Ectodermal cell (in vitro differentiated cells): ENCODE data around the gene ASPRV1.

ENCODE experiments used
- H3K27ac ChIP-seq: 2 replicates; pipeline ENCODE4 v1.7.0; 2013; ENCODE audit warnings: mild to moderate bottlenecking, low read depth, low read length; ENCODE audit not compliant: insufficient read depth, poor library complexity, severe bottlenecking
- H3K27me3 ChIP-seq: 2 replicates; pipeline ENCODE4 v1.7.0; 2013; ENCODE audit warnings: mild to moderate bottlenecking, low read length; ENCODE audit not compliant: insufficient read depth, control insufficient read depth, poor library complexity, severe bottlenecking
- H3K36me3 ChIP-seq: one replicate; pipeline ENCODE4 v1.7.0; 2013; ENCODE audit warnings: low read length; ENCODE audit not compliant: control insufficient read depth, insufficient read depth
- H3K4me1 ChIP-seq: one replicate; pipeline ENCODE4 v1.7.0; 2013; ENCODE audit warnings: low read length; ENCODE audit not compliant: control insufficient read depth, insufficient read depth
- H3K4me3 ChIP-seq: 2 replicates; pipeline ENCODE4 v1.7.0; 2013; ENCODE audit warnings: low read depth, low read length, control low read depth; ENCODE audit not compliant: insufficient read depth
- H3K9me3 ChIP-seq: 2 replicates; pipeline ENCODE4 v1.7.0; 2013; ENCODE audit warnings: mild to moderate bottlenecking, low read length, moderate library complexity; ENCODE audit not compliant: control insufficient read depth
- WGBS, 2 experiments: methylation state at CpG; one replicate each; pipeline ENCODE4 v1.1.7; 2013; ENCODE audit warnings: missing lambda C conversion rate in 2 of 2; 5-methylcytosine and 5-hydroxymethylcytosine counted together

Gene ASPRV1

GRCh38 chr2:69975853-69976462 is 14.5 kb upstream of the ASPRV1 start:
- no peak overlapping the region for H3K27ac ChIP-seq
- no peaks in the 10 kb centered on the region for H3K9me3 ChIP-seq
- H3K4me3 ChIP-seq: no peak overlapping the region
- no peaks in the 10 kb centered on the region for H3K36me3 ChIP-seq
- WGBS, 2 experiments: 92 to 94% methylated on average over 13 of the region's 13 CpGs
- H3K4me1 ChIP-seq: no peaks in the 10 kb centered on the region
- H3K27me3 ChIP-seq: no peaks in the 10 kb centered on the region

- Histone ChIP-seq H3K27me3 (no peaks in the 10 kb centered on the region), H3K27ac (no peak overlapping the region), H3K36me3 (no peaks in the 10 kb centered on the region), H3K4me3 (no peak overlapping the region), H3K4me1 (no peaks in the 10 kb centered on the region), H3K9me3 (no peaks in the 10 kb centered on the region)
- 85% methylated on average over 12 of the region's 12 CpGs for WGBS, 2 experiments
These were observed 13.9 kb upstream of the ASPRV1 start for GRCh38 chr2:69975136-69975852.

GRCh38 chr2:69973335-69973735 is 11.9 kb upstream of the ASPRV1 start:
- Histone ChIP-seq H3K27ac (no peak overlapping the region), H3K27me3 (no peaks in the 10 kb centered on the region), H3K4me3 (no peak overlapping the region), H3K4me1 (no peaks in the 10 kb centered on the region), H3K9me3 (no peaks in the 10 kb centered on the region), H3K36me3 (no peaks in the 10 kb centered on the region)
- WGBS, 2 experiments: 92 to 98% methylated on average over 4 of the region's 4 CpGs

- 96 to 100% methylated on average over 1 of the region's 1 CpG for WGBS, 2 experiments
These were observed 11.4 kb upstream of the ASPRV1 start for GRCh38 chr2:69972822-69973221.

GRCh38 chr2:69969991-69970390 is 8.6 kb upstream of the ASPRV1 start:
- WGBS, 2 experiments: 87 to 88% methylated on average over 4 of the region's 4 CpGs
- H3K36me3 ChIP-seq: no peaks in the 10 kb centered on the region
- H3K4me1 ChIP-seq: no peaks in the 10 kb centered on the region
- H3K27me3 ChIP-seq: no peaks in the 10 kb centered on the region
- no peak overlapping the region for H3K4me3 ChIP-seq
- H3K27ac ChIP-seq: no peak overlapping the region
- no peaks in the 10 kb centered on the region for H3K9me3 ChIP-seq

More at GRCh38 chr2:69972822-69973221, 11.4 kb upstream of the ASPRV1 start:
- no peaks in the 10 kb centered on the region for H3K9me3 ChIP-seq
- no peaks in the 10 kb centered on the region for H3K4me1 ChIP-seq
- H3K36me3 ChIP-seq: no peaks in the 10 kb centered on the region
- H3K4me3 ChIP-seq: no peak overlapping the region
- no peak overlapping the region for H3K27ac ChIP-seq
- no peaks in the 10 kb centered on the region for H3K27me3 ChIP-seq

- Histone ChIP-seq H3K27me3 (no peaks in the 10 kb centered on the region), H3K4me1 (no peaks in the 10 kb centered on the region), H3K27ac (no peak overlapping the region), H3K9me3 (no peaks in the 10 kb centered on the region), H3K36me3 (no peaks in the 10 kb centered on the region), H3K4me3 (no peak overlapping the region)
- 90% methylated on average over 16 of the region's 16 CpGs for WGBS, 2 experiments
These were observed 7.9 kb upstream of the ASPRV1 start for GRCh38 chr2:69969126-69969983.

- H3K36me3 ChIP-seq: no peaks in the 10 kb centered on the region
- 93 to 94% methylated on average over 10 of the region's 10 CpGs for WGBS, 2 experiments
- no peaks in the 10 kb centered on the region for H3K9me3 ChIP-seq
These were observed 7.2 kb upstream of the ASPRV1 start for GRCh38 chr2:69968609-69969008.

GRCh38 chr2:69966496-69966895 is 5.1 kb upstream of the ASPRV1 start:
- no peaks in the 10 kb centered on the region for H3K27me3 ChIP-seq
- H3K9me3 ChIP-seq: no peaks in the 10 kb centered on the region
- H3K36me3 ChIP-seq: no peaks in the 10 kb centered on the region
- H3K27ac ChIP-seq: no peak overlapping the region
- 92 to 100% methylated on average over 2 of the region's 2 CpGs for WGBS, 2 experiments
- no peak overlapping the region for H3K4me3 ChIP-seq
- no peaks in the 10 kb centered on the region for H3K4me1 ChIP-seq

More at GRCh38 chr2:69968609-69969008, 7.2 kb upstream of the ASPRV1 start:
- no peaks in the 10 kb centered on the region for H3K4me1 ChIP-seq
- no peak overlapping the region for H3K4me3 ChIP-seq
- no peak overlapping the region for H3K27ac ChIP-seq
- H3K27me3 ChIP-seq: no peaks in the 10 kb centered on the region

GRCh38 chr2:69965756-69966445 is 4.5 kb upstream of the ASPRV1 start:
- Histone ChIP-seq H3K4me3 (no peak overlapping the region), H3K4me1 (no peaks in the 10 kb centered on the region), H3K27me3 (no peaks in the 10 kb centered on the region), H3K27ac (no peak overlapping the region), H3K9me3 (no peaks in the 10 kb centered on the region), H3K36me3 (no peaks in the 10 kb centered on the region)
- 95 to 96% methylated on average over 8 of the region's 8 CpGs for WGBS, 2 experiments
